ENCODE measurements around the gene EGR1.
"Not testable (repeated sequence)": the region's sequence is repeated elsewhere in the genome, so short reads cannot be mapped to it uniquely, and the experiment has no call there.

EGR1 gene

GRCh38 chr5:138507485-138507884, 42.2 kb downstream of the EGR1 start:
- not testable (repeated sequence) for DNase-seq (ENCODE audit: low read depth in 2 of 2)

GRCh38 chr5:138508958-138509357, 43.7 kb downstream of the EGR1 start:
- no peak for DNase-seq (ENCODE audit: low read depth in 2 of 2)

- no peak for DNase-seq (ENCODE audit: low read depth in 2 of 2)
Measured at GRCh38 chr5:138514021-138514420, 48.7 kb downstream of the EGR1 start.

GRCh38 chr5:138515556-138516245, 50.4 kb downstream of the EGR1 start:
- no peak for DNase-seq (ENCODE audit: low read depth in 2 of 2)

GRCh38 chr5:138517437-138517836, 52.2 kb downstream of the EGR1 start:
- DNase-seq (ENCODE audit: low read depth in 2 of 2) = no peak

Data from stimulated activated CD4-positive, alpha-beta T cell treated with anti-CD3 and anti-CD28 coated beads, Interleukin-1b, Interleukin-23, amount 100 ng/mL, for 4 hours (primary cell).